A549 (cell line): ENCODE data around the gene ATRAID. TPM values are rescaled to one million over a fixed set of nuclear protein-coding genes. Genes with fewer than 3 reads are reported as not detected.
A peak's percentile ranks its signal among the peaks of the same experiment; 100 is the strongest.
"Not testable (repeated sequence)": the region's sequence is repeated elsewhere in the genome, so short reads cannot be mapped to it uniquely, and the experiment has no call there.

Experiments used
- ATAC-seq, 2 experiments: fragments of 200-7000 bp in 1 of 2; fragments of >200 bp in 1 of 2; cut with Nextera tagmentation in 1 of 2; cut with Tn5 transposase in 1 of 2; 3 replicates each; pipeline versions ENCODE4 v1.8.0 to v1.9.1; 2018 to 2020; ENCODE audit warnings: mild to moderate bottlenecking in 1 of 2, moderate library complexity in 1 of 2
- CTCF ChIA-PET: fragments of 300-600 bp; sonication (Branson Sonifier 250); formaldehyde crosslinking; extraction: SDS; loops from one replicate; lab custom pipeline; 2021; ENCODE audit warnings: antibody characterized with exemption, inconsistent platforms; lab: Yijun Ruan, JAX
- POLR2A ChIA-PET: fragments of 350-600 bp; formaldehyde crosslinking; extraction: SDS; loops from one replicate; lab custom pipeline; 2021; ENCODE audit warnings: antibody characterized with exemption, inconsistent platforms; lab: Yijun Ruan, JAX
- DNase-seq, 2 experiments: peaks; one replicate each; pipeline versions ENCODE4 v3.0.0 to v3.0.0-alpha.2; 2011 to 2016; ENCODE audit warnings: low read depth in 1 of 2, low spot score in 1 of 2
- FAIRE-seq: peaks from 2 replicates; lab custom pipeline; 2011; peaks lifted over from hg19 to GRCh38; lab: Jason Lieb, UNC
- H3K27ac ChIP-seq, 2 experiments: fragments of >200 bp; sonication (Bioruptor Twin); formaldehyde crosslinking; 3 replicates each; pipeline ENCODE4 v1.5.1; 2016 to 2017
- H3K4me1 ChIP-seq: fragments of >200 bp; sonication (Bioruptor Twin); formaldehyde crosslinking; 3 replicates; pipeline ENCODE4 v1.6.1; 2016
- H3K4me2 ChIP-seq: fragments of >200 bp; sonication (Bioruptor Twin); formaldehyde crosslinking; 3 replicates; pipeline ENCODE4 v1.6.1; 2016
- H3K4me3 ChIP-seq: fragments of >200 bp; sonication (Bioruptor Twin); formaldehyde crosslinking; 3 replicates; pipeline ENCODE4 v1.5.1; 2016
- H3K9me3 ChIP-seq: fragments of >200 bp; sonication (Bioruptor Twin); formaldehyde crosslinking; 3 replicates; pipeline ENCODE4 v1.6.1; 2016
- CBX8 ChIP-seq: fragments of 200-600 bp; sonication (generic); IDR thresholded peaks from 2 replicates; pipeline ENCODE4 v1.6.1; 2016
- CEBPB ChIP-seq, 2 experiments: fragments of >200 bp in 1 of 2; sonication (Bioruptor Twin) in 1 of 2; formaldehyde crosslinking in 1 of 2; IDR thresholded peaks; 2 replicates each; pipeline ENCODE4 v1.6.1; 2012 to 2016
- CHD2 ChIP-seq: fragments of 150-350 bp; IDR thresholded peaks from 2 replicates; pipeline ENCODE4 v1.6.1; 2014; ENCODE audit warnings: low read length; ENCODE audit not compliant: partially characterized antibody
- CHD4 ChIP-seq: fragments of 200-600 bp; sonication (generic); IDR thresholded peaks from 2 replicates; pipeline ENCODE4 v1.6.1; 2016; ENCODE audit warnings: antibody characterized with exemption, mild to moderate bottlenecking, borderline replicate concordance
- CTCF ChIP-seq: fragments of >200 bp; sonication (Bioruptor Twin); formaldehyde crosslinking; IDR thresholded peaks from 3 replicates; pipeline ENCODE4 v1.5.1; 2016
- E2F6 ChIP-seq: IDR thresholded peaks from 2 replicates; pipeline ENCODE4 v1.6.1; 2012; ENCODE audit warnings: low read depth, borderline replicate concordance
- EHMT2 ChIP-seq: fragments of 200-600 bp; sonication (generic); IDR thresholded peaks from 2 replicates; pipeline ENCODE4 v1.6.1; 2016; ENCODE audit warnings: antibody characterized with exemption, low read depth, mild to moderate bottlenecking, moderate library complexity
- EP300 ChIP-seq, 2 experiments: fragments of >200 bp; sonication (Bioruptor Twin); formaldehyde crosslinking; IDR thresholded peaks; 2 replicates in 1 of 2; 3 replicates in 1 of 2; pipeline ENCODE4 v1.6.1; 2016 to 2017
- FOSL2 ChIP-seq, 2 experiments: fragments of 450-650 bp in 1 of 2; fragments of >200 bp in 1 of 2; sonication (Bioruptor Twin) in 1 of 2; formaldehyde crosslinking; IDR thresholded peaks; 2 replicates each; pipeline versions ENCODE4 v1.5.0 to v1.6.1; 2016 to 2020; ENCODE audit warnings: mild to moderate bottlenecking in 1 of 2, moderate library complexity in 1 of 2
- FOXS1 ChIP-seq: fragments of 250-450 bp; sonication (Bioruptor Pico); IDR thresholded peaks from 2 replicates; pipeline ENCODE4 v1.5.0; 2020; ENCODE audit warnings: mild to moderate bottlenecking, moderate library complexity
- HOXB13 ChIP-seq: fragments of 250-450 bp; sonication (Bioruptor Pico); IDR thresholded peaks from 2 replicates; pipeline ENCODE4 v1.5.0; 2020; ENCODE audit warnings: low read depth, mild to moderate bottlenecking, moderate library complexity
- HOXB5 ChIP-seq: fragments of 250-450 bp; sonication (Bioruptor Pico); IDR thresholded peaks from 2 replicates; pipeline ENCODE4 v1.5.0; 2020; ENCODE audit warnings: mild to moderate bottlenecking, moderate library complexity
- JUNB ChIP-seq: fragments of >200 bp; sonication (Bioruptor Twin); formaldehyde crosslinking; IDR thresholded peaks from 2 replicates; pipeline ENCODE4 v1.6.1; 2016
- NFE2L2 ChIP-seq: fragments of 150-350 bp; conservative IDR thresholded peaks from 2 replicates; pipeline ENCODE4 v1.6.1; 2014; ENCODE audit warnings: low read length
- PHF8 ChIP-seq: fragments of 200-600 bp; sonication (generic); IDR thresholded peaks from 2 replicates; pipeline ENCODE4 v1.6.1; 2016; ENCODE audit warnings: low read depth, mild to moderate bottlenecking, antibody characterized with exemption, moderate library complexity, borderline replicate concordance
- RARB ChIP-seq: fragments of 250-450 bp; sonication (Bioruptor Pico); IDR thresholded peaks from 2 replicates; pipeline ENCODE4 v1.8.0; 2021; ENCODE audit warnings: mild to moderate bottlenecking, moderate library complexity
- REST ChIP-seq: fragments of 200-600 bp; sonication (generic); IDR thresholded peaks from 2 replicates; pipeline ENCODE4 v1.6.1; 2016; ENCODE audit warnings: antibody characterized with exemption, mild to moderate bottlenecking, moderate library complexity
- TP53 ChIP-seq: fragments of 250-450 bp; sonication (Bioruptor Pico); IDR thresholded peaks from 2 replicates; pipeline ENCODE4 v1.5.0; 2021; ENCODE audit warnings: mild to moderate bottlenecking, moderate library complexity
- USF2 ChIP-seq: fragments of 450-650 bp; IDR thresholded peaks from 2 replicates; pipeline ENCODE4 v1.6.1; 2014; ENCODE audit warnings: antibody characterized with exemption
- ZSCAN20 ChIP-seq: fragments of 250-450 bp; sonication (Bioruptor Pico); IDR thresholded peaks from 2 replicates; pipeline ENCODE4 v1.8.0; 2022; ENCODE audit warnings: mild to moderate bottlenecking, moderate library complexity
- WGBS: methylation state at CpG from one replicate; pipeline ENCODE4 v1.1.6; 2017; ENCODE audit errors: missing lambda C conversion rate; 5-methylcytosine and 5-hydroxymethylcytosine counted together
- polyA plus RNA-seq, 4 experiments: library from polyadenylated mRNA; depleted of rRNA in 3 of 4; stranded (reverse); fragments of >200 nt; fragmentation: RNase III in 1 of 4; extraction: RNeasy Plus Mini Kit Qiagen cat#74134 plus additional on column Dnase treatment in 1 of 4; gene quantifications; 2 replicates in 3 of 4; 3 replicates in 1 of 4; pipeline ENCODE4 v1.2.3, GENCODE V29; 2011 to 2017

Gene ATRAID
- polyA plus RNA-seq, 2 of the 4 experiments (the other 2 are of a cell fraction): 176 to 346 TPM

- DNase-seq (peak in 1 of 2 experiments; percentile 26), ATAC-seq (peak in 1 of 2 experiments; percentile 38; a peak in 3 of 6 replicates), FAIRE-seq (no peak)
- H3K4me2 ChIP-seq: peak overlapping the region; percentile 19
- 50% methylated on average over 17 of the region's 17 CpGs for WGBS
- ChIA-PET CTCF (interaction anchor here (0.7 to 5.4 kb wide), 7 partner anchors 11 to 109 kb away, joined by 3 to 81 read pairs (median 3); no protein-coding TSS in a partner anchor), POLR2A (interaction anchor here (0.6 kb wide), 1 partner anchor 99 kb away, joined by 4 read pairs; no protein-coding TSS in a partner anchor)
- H3K4me3 ChIP-seq: no peak overlapping the region
- H3K4me1 ChIP-seq: 0 out of 3 replicates have a peak, but pooled peaks cover 3% of the 10 kb centered on the region
- H3K9me3 ChIP-seq: no peaks in the 10 kb centered on the region
- no peak overlapping the region for H3K27ac ChIP-seq
- TF ChIP-seq HOXB13 (CRISPR knock-in tag): no peak
- TF ChIP-seq USF2: no peak
- TF ChIP-seq EP300 (IDR thresholded peaks at IDR 0.05): no peak
- TF ChIP-seq ZSCAN20 (CRISPR knock-in tag): no peak
- TF ChIP-seq PHF8: no peak
- no peak for TF ChIP-seq CHD4
- no peak for TF ChIP-seq TP53
- no peak for TF ChIP-seq CTCF
- no peak for TF ChIP-seq HOXB5 (CRISPR knock-in tag)
- TF ChIP-seq CHD2: no peak
- no peak for TF ChIP-seq RARB (CRISPR knock-in tag)
- no peak for TF ChIP-seq FOXS1 (CRISPR knock-in tag)
- no peak for TF ChIP-seq EHMT2
- TF ChIP-seq FOSL2 (IDR thresholded peaks at IDR 0.05): no peak
- no peak for TF ChIP-seq FOSL2 (CRISPR knock-in tag; IDR thresholded peaks at IDR 0.05)
- no peak for TF ChIP-seq CBX8
- TF ChIP-seq E2F6: no peak
- TF ChIP-seq REST: no peak
- no peak for TF ChIP-seq CEBPB (IDR thresholded peaks at IDR 0.05)
- TF ChIP-seq NFE2L2: no peak
- no peak for TF ChIP-seq JUNB
Measured at GRCh38 chr2:27194538-27195354, 17.1 kb upstream of the ATRAID start.

- FAIRE-seq, POLR2A ChIA-PET, DNase-seq, H3K4me3 ChIP-seq, H3K4me1 ChIP-seq, ATAC-seq, H3K27ac ChIP-seq, H3K4me2 ChIP-seq, H3K9me3 ChIP-seq: not testable (repeated sequence)
- WGBS: 84% methylated on average over 3 of the region's 3 CpGs
- CTCF ChIA-PET: interaction anchor here (5.4 kb wide), 1 partner anchor 96 kb away, joined by 81 read pairs; no protein-coding TSS in a partner anchor
Measured at GRCh38 chr2:27195799-27196198, 16.0 kb upstream of the ATRAID start.

GRCh38 chr2:27198068-27198467 is 13.8 kb upstream of the ATRAID start:
- FAIRE-seq, POLR2A ChIA-PET, DNase-seq, H3K9me3 ChIP-seq, H3K4me3 ChIP-seq, ATAC-seq, H3K4me1 ChIP-seq, H3K4me2 ChIP-seq, H3K27ac ChIP-seq: not testable (repeated sequence)
- 83% methylated on average over 3 of the region's 3 CpGs for WGBS
- CTCF ChIA-PET: interaction anchor here (0.6 to 1.9 kb wide), 3 partner anchors 14 to 182 kb away, joined by 3 to 8 read pairs (median 3); no protein-coding TSS in a partner anchor
